Transverse colon (tissue), 4 donors: Measurements from ENCODE around the gene SNTG2. TPM values are rescaled to one million over a fixed set of nuclear protein-coding genes. Genes with fewer than 3 reads are reported as not detected.

Experiments
- DNase-seq: peaks from one replicate; pipeline ENCODE4 v3.0.0-alpha.2; 2019
- H3K27ac ChIP-seq, 4 donors: fragments of 200-600 bp; sonication (generic); 2 replicates each; pipeline ENCODE4 v1.5.1; 2016 to 2018; ENCODE audit warnings: inconsistent platforms in 4 of 4
- H3K27me3 ChIP-seq: fragments of 200-600 bp; sonication (generic); 2 replicates; pipeline ENCODE4 v1.5.1; 2017; ENCODE audit warnings: inconsistent platforms
- H3K36me3 ChIP-seq, 4 donors: fragments of 200-600 bp; sonication (generic); 2 replicates each; pipeline ENCODE4 v1.5.1; 2017 to 2019; ENCODE audit warnings: inconsistent platforms in 4 of 4
- H3K4me1 ChIP-seq, 4 donors: fragments of 200-600 bp; sonication (generic); 2 replicates each; pipeline ENCODE4 v1.5.1; 2017 to 2020; ENCODE audit warnings: inconsistent platforms in 4 of 4
- H3K4me3 ChIP-seq, 4 donors: fragments of 200-600 bp; sonication (generic); 1 replicate in 1 of 4; 2 replicates in 3 of 4; pipeline versions ENCODE4 v1.5.1 to v1.6.1; 2017 to 2019; ENCODE audit warnings: inconsistent platforms in 4 of 4
- H3K9me3 ChIP-seq, 2 donors: fragments of 200-600 bp; sonication (generic); 2 replicates each; pipeline ENCODE4 v1.5.1; 2017 to 2019; ENCODE audit warnings: inconsistent platforms in 2 of 2
- CTCF ChIP-seq, 5 experiments: fragments of 200-600 bp in 3 of 5; fragments of 450-650 bp in 2 of 5; sonication (generic) in 3 of 5; IDR thresholded peaks; 1 replicate in 2 of 5; 2 replicates in 3 of 5; pipeline ENCODE4 v1.5.1; 2016 to 2017; ENCODE audit warnings: antibody characterized with exemption in 5 of 5, inconsistent platforms in 3 of 5, mild to moderate bottlenecking in 2 of 5, moderate library complexity in 1 of 5
- EP300 ChIP-seq: sonication (generic); formaldehyde crosslinking; IDR thresholded peaks from one replicate; pipeline ENCODE4 v1.6.1; 2017; ENCODE audit warnings: antibody characterized with exemption, low read depth
- POLR2A ChIP-seq: fragments of 450-650 bp; IDR thresholded peaks from one replicate; pipeline ENCODE4 v1.6.1; 2016; ENCODE audit warnings: antibody characterized with exemption, mild to moderate bottlenecking, moderate library complexity
- POLR2AphosphoS5 ChIP-seq, 3 donors: sonication (generic); formaldehyde crosslinking; IDR thresholded peaks; one replicate each; pipeline ENCODE4 v1.6.1; 2016; ENCODE audit warnings: antibody characterized with exemption in 3 of 3
- WGBS, 2 donors: methylation state at CpG; one replicate each; pipeline ENCODE4 v1.1.5; 2018; ENCODE audit warnings: low coverage in 1 of 2; 5-methylcytosine and 5-hydroxymethylcytosine counted together
- in situ Hi-C, 4 donors: fragments of 200-750 bp; cut with MboI; loops; one replicate each; pipeline versions ENCODE4 v1.15.0 to v1.15.1; 2017; ENCODE audit warnings: low sequenced_read_pairs in 3 of 4, low pct_ligation_motif_present in 1 of 4, low pct_unique_long_range_greater_than_20kb in 1 of 4
- intact Hi-C: fragments of 100-400 bp; cut with DNase I; formaldehyde crosslinking; loops from one replicate; pipeline ENCODE4 v1.15.1; 2023; ENCODE audit warnings: low total_unique reads
- total RNA-seq, 4 donors: library from RNA; depleted of rRNA; stranded (reverse); fragments of >200 nt; gene quantifications; one replicate each; pipeline ENCODE4 v1.1.0, GENCODE V29; 2016

Gene SNTG2
- total RNA-seq, 4 donors from 2014 or later = 0.55 to 4.9 (median 1.5) TPM

GRCh38 chr2:1078326-1078725 lies 127.7 kb downstream of the SNTG2 start:
- intact Hi-C loops = no loop called here
- WGBS, 2 donors = 81 to 100% methylated on average over 5 to 10 of the region's 10 CpGs

GRCh38 chr2:1079873-1080799 lies 129.5 kb downstream of the SNTG2 start:
- Histone ChIP-seq H3K27me3 (no peaks in the 10 kb centered on the region), H3K4me3 (no peak overlapping the region), H3K27ac (no peak overlapping the region), H3K9me3 (no peaks in the 10 kb centered on the region), H3K4me1 (peaks cover 0 to 5% (median 1%) of the 10 kb centered on the region in 4 donors), H3K36me3 (no peaks in the 10 kb centered on the region)
- intact Hi-C loops = no loop called here
- no peak for TF ChIP-seq CTCF (IDR thresholded peaks at IDR 0.05)
- no peak for TF ChIP-seq POLR2A
- TF ChIP-seq POLR2AphosphoS5 (IDR thresholded peaks at IDR 0.05) = no peak
- TF ChIP-seq EP300 = no peak
- WGBS, 2 donors = 83 to 84% methylated on average over 4 to 15 of the region's 15 CpGs
- in situ Hi-C loops = no loop called here
- DNase-seq = no peak

More at GRCh38 chr2:1078326-1078725, 127.7 kb downstream of the SNTG2 start:
- Histone ChIP-seq H3K9me3 (no peaks in the 10 kb centered on the region), H3K4me1 (peaks cover 0 to 5% (median 1%) of the 10 kb centered on the region in 4 donors), H3K27me3 (no peaks in the 10 kb centered on the region), H3K36me3 (no peaks in the 10 kb centered on the region), H3K27ac (no peak overlapping the region), H3K4me3 (no peak overlapping the region)
- TF ChIP-seq POLR2A (no peak), POLR2AphosphoS5 (IDR thresholded peaks at IDR 0.05) (no peak), CTCF (IDR thresholded peaks at IDR 0.05) (no peak), EP300 (no peak)
- no peak for DNase-seq
- in situ Hi-C loops = no loop called here

GRCh38 chr2:1081451-1082225 lies 131.0 kb downstream of the SNTG2 start:
- Histone ChIP-seq H3K27me3 (no peaks in the 10 kb centered on the region), H3K4me3 (no peak overlapping the region), H3K27ac (no peak overlapping the region), H3K4me1 (peaks cover 0 to 5% (median 1%) of the 10 kb centered on the region in 4 donors), H3K36me3 (no peaks in the 10 kb centered on the region), H3K9me3 (no peaks in the 10 kb centered on the region)
- intact Hi-C loops (no loop called here), in situ Hi-C loops (no loop called here)
- WGBS, 2 donors = 53% methylated on average over 14 of the region's 14 CpGs; no CpG with 5 or more reads in 1 of the 2 donors
- TF ChIP-seq POLR2AphosphoS5 (IDR thresholded peaks at IDR 0.05) = no peak
- no peak for TF ChIP-seq EP300
- TF ChIP-seq POLR2A = no peak
- peak; percentile 41 for DNase-seq

GRCh38 chr2:1082456-1083205 lies 132.0 kb downstream of the SNTG2 start:
- Histone ChIP-seq H3K9me3 (no peaks in the 10 kb centered on the region), H3K4me3 (no peak overlapping the region), H3K27ac (no peak overlapping the region), H3K36me3 (no peaks in the 10 kb centered on the region), H3K27me3 (no peaks in the 10 kb centered on the region), H3K4me1 (peaks cover 0 to 5% (median 1%) of the 10 kb centered on the region in 4 donors)
- in situ Hi-C loops (no loop called here), intact Hi-C loops (no loop called here)
- 41 to 74% methylated on average over 4 to 17 of the region's 17 CpGs for WGBS, 2 donors
- no peak for DNase-seq
- TF ChIP-seq POLR2AphosphoS5 (IDR thresholded peaks at IDR 0.05) = no peak
- TF ChIP-seq CTCF (IDR thresholded peaks at IDR 0.05) = no peak
- TF ChIP-seq POLR2A = no peak
- TF ChIP-seq EP300 = no peak
